NT2/D1 (cell line): Measurements from ENCODE around the gene SAMD8.

ENCODE experiments used
- SUZ12 ChIP-seq: IDR thresholded peaks from 2 replicates; pipeline ENCODE4 v1.6.1; 2011; ENCODE audit not compliant: insufficient read length, insufficient read depth; ENCODE audit errors: extremely low read depth
- ZNF274 ChIP-seq: IDR thresholded peaks from 2 replicates; pipeline ENCODE4 v1.6.1; 2011; ENCODE audit warnings: mild to moderate bottlenecking, low read depth, low read length

DNA sequence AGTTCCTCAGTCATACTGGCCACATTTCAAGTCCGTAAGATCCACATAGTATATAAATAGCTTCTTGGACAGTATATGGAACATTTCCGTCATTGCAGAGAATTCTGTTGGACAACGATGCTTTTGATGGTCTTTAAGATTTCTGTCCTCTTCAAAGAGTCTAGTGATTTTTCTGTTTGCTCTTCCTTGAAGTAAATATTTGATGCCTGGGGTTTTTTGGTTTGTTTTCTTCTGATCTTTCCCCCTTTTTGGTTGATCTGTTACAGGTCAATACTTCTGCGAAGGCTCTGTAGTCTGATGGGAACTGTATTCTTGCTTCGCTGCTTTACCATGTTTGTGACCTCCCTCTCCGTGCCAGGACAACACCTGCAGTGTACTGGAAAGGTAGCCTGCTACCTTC, 56.8 kb downstream of the SAMD8 start:
- TF ChIP-seq SUZ12: no peak
- TF ChIP-seq ZNF274: no peak
